COLO829 (cell line): Measurements from ENCODE around the gene PHLDA1.
"Not testable (repeated sequence)": the region's sequence is repeated elsewhere in the genome, so short reads cannot be mapped to it uniquely, and the experiment has no call there.

Source experiments
- DNase-seq: peaks from one replicate; pipeline ENCODE4 v3.0.0; 2012; ENCODE audit warnings: low spot score

The PHLDA1 gene

DNA sequence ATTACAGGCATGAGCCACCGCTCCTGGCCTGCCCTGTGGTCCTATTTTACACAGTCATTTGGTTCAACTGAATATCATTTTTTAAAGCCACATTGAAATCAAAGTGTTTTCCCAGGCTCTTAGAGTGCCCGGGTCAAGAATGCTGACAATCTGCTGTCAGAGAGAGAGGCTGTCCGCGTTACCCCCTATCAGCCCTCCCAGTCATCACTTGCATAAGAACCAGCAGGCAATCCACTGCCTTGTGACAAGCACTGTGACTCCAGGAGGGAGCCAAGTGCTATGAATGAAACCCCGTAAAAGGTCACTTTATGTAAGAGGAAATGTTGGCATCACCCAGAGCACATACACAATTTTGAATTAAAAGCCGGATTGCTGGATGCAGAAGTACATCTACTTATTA is 13.5 kb downstream of the PHLDA1 start:
- DNase-seq: no peak

DNA sequence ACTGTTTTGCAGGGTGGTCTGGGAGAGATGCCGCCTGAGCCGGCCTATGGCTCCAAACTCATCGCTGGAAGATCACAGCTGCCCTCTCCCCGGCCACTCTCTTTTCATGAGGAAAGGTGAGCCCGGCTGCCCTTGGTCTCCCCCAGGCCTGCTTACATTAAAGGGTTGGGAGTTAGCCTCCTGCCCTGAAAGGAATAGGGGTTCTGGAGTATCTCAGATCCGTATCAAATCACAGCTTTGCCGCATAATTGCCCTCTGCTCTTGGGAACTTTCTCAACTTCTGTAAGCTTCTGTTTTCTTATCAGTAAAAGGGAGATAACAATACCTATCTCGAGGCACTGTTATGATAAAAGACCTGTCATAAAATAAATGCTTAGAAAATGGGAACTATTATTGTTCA is 17.6 kb downstream of the PHLDA1 start:
- DNase-seq: no peak

DNA sequence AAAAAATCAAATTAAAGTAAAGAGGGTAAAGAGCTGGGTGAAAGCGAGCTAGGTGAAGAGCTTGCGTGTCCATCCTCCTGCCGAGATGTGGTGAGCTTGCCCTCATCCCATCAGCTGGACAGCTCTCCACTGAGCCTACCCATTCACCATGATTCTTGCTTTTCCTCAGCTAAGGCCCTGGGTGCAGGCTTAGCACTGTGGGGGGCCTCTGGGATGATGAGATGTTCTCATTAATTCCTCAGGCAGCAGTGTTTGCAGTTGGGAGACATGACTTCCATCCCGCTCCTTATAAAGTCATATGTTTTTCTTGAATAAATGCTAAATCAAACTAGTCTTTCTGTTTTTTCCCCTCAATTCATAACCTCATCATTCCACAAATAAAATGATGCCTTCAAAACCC is 18.0 kb downstream of the PHLDA1 start:
- DNase-seq: no peak

DNA sequence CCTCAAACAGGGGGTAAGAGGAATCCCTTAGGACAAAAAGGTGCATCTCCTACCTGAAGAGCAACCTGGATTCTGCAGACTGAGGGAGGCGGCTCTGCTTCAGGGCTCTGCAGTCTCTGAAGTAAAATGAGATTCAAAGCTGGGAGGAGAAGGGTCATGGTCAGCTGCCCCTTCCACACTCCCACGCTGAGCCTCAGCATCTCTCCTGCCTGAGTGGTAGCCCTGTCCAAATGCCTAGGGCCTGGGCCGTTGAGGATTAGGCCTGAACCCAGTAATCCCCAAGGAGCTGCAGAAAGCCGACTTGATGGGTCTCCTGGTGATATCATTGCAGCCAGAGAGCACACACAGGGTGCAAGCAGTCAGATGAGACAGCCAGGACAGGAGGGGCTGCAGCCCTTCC is 18.9 kb downstream of the PHLDA1 start:
- DNase-seq: no peak

DNA sequence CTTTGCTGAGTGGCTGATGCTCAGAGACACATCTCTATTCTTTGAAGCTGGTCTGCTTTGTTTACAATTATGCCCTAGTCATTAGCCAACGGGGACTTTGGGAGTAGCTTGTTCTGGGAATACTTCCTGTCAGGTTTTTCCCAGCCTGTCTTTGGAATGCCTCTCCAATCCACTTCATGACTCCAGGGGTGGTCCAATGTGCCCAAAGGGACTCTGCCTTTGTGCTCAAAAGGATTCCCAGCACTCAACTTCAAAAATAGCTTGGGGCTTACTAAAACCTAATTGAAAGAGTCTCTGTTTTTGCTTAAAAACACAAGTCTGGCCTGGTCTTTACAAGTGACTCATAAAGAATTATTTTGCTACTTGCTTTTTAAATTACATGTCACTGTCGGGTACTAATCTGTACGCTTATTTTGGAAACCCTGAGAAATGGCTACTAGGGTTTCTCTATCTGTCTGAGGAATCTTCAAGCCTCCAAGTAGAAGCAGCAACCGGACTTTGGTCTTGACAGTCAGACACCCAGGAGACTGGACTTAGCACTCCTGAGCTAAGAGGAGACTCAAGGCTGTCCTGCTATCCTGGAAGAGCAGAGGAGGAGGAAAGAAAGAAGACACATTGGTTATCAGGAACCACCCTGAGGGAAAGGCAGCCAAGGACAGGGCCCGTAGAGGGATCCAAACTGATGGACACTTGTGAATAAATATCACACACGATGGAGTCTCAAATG is 20.7 kb downstream of the PHLDA1 start:
- no peak for DNase-seq

DNA sequence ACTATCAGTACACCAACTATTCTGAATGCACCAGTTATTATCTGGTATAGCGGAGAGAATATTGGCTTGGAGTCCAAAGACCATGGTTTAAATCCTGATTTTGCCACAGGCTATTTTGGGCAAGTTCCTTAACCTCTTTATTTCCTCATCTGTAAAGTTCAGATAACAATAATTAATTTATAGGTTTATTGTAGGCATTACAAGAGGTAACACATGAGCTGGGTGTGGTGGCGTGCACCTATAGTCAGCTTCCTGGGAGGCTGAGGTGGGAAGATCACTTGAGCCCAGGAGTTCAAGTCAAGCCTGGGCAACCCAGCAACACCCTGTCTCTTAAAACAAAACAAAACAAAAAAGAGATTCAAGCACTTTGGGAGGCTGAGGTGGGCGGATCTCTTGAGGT is 23.1 kb downstream of the PHLDA1 start:
- no peak for DNase-seq

DNA sequence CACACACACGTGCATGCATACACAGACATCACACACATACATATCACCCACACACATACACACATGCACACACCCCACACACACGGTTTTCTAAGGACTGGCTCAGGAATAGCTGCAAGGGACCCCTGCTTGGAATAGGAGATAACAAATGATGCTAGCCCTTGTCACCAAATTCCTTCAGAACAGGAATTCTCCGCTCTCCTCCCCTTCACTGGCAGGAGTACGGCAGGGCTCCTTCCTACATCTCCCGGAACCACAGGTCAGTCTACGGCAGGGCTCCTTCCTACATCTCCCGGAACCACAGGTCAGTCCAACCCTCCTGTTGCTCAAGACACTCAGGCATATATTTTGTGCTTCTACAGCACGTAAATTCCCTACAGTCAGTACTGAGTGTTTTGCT is 23.9 kb downstream of the PHLDA1 start:
- DNase-seq: no peak

DNA sequence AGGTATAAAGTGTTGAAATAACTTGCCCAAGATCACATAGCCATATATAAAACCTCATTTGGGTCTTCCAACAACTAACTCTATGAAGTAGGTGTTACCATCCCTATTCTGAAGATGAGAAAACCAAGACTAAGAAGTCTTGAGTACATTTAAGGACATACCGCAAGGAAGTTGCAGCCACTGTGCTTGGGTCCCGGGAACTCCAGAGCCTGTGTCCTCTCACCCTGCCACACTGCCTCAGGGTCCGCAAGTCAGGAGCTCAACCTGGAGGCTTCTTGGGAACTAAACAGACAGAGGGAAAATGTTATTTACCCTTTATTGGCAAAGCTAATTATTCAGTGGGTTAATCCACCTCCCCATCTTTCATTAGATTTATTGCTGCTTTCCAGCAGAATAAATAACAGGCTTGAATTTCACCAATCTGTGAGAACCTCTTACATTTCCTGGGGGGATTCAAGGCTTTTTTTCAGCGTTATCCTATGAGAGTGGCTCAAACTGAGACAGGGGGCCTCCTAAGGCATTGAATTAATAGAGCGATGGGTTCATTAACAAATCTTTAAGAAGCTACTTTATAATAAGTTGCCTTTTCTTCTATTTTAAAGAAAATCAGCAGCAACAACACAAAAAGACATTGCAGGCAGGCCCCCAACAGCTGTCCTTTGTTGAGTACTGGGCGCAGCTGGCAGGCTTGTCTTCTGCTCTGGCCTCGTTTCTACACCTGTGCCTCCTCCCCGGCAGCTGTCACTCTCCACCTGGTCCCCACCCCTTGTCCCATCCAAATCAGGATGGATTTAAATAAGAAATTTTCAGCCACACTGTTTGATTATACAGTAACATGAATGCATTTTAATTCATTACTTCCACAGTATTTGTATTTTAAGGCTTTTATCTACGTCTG is 25.3 kb downstream of the PHLDA1 start:
- DNase-seq: no peak

DNA sequence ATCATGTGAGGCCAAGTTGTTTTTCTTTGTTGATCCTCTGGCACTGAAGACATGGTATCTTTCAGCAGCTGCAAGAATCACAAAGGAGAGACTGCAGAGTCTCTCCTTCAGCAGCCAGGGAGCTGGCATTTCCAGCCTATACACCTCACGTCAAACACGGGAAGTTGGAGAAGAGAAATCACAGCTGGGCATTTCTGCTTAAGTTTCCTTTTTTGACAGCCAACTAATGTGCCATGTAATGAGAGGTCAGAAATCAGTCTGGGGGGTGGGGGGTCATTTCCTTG is 28.3 kb downstream of the PHLDA1 start:
- DNase-seq: no peak

DNA sequence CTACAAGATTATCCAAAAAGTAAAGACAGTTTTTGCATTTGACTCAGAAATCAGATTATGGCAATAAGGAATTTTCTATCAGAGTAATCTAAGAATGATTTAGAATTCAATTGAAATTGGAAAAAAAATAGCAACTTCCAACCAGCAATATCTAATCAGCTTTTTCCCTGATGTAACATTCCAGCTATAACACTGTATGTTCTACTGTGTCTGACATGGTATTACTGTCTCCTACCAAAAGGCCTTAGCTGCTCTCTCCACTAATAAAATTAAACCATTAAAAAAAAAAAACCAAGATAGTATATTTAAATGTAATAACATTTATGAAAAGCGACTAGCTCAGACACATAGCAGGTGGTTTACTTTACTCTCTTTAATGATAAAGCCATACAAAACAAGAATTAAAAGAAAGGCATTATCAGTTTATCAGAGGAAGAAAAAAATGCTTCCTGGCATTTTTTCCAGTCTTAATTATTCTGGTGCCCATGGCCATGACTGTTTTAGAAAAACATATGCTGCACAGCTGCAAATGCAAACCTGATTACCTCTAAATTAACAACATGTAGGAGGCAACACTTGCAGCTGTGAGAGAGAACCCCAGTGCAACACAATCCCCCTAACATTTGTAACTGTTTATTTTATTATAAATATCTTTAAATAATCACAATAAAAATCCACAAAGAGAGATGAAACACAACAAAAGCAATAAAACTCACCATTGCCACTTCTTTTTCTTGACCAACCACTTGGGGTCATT is 28.8 kb downstream of the PHLDA1 start:
- no peak for DNase-seq

DNA sequence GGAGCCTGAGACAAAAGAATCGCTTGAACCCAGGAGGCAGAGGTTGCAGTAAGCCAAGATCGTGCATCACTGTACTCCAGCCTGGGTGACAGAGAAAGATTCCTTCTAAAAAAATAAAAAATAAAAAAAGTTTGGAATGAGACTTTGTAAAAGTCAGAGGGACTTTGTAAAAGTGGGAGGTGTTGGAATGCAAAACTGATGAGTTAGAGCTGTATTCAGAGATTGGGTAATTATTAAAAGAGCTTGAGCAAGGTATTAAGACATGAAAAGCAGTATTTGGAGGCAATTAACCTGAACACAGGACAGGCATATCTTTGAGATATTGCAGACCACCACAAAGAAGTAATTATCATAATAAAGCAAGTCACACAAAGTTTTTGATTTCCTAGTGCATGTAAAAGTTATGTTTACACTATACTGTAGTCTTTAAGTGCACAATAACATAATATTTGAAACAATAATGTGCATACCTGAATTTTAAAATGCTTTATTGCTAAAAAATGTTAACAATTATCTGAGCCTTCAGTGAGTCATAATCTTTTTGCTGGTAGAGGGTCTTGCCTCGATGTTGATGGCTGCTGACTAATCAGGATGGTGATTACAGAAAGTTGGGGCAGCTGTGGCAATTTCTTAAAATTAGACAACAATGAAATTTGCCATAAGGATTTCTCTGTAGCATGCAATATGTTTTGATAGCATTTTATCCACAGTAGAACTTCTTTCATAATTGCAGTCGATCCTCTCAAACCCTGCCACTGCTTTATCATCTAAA is 33.1 kb downstream of the PHLDA1 start:
- DNase-seq: no peak

DNA sequence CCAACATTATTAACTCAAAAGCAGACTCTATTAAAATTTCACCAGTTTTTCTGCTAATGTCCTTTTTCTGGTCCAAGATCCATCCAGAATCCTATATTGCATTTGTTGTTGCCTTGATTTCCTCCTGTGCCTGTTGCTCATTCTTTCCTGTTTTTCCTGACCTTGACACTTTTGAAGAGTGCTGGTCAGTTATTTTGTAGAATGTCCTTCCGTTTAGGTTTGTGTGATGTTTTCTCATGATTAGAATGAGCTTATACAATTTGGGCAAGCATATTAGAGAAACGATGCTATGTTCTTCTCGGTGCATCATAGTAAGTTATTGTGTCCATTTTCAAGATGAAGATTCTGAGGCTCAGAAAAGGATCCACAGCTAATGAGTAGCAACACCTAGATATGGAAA is 33.9 kb downstream of the PHLDA1 start:
- no peak for DNase-seq

DNA sequence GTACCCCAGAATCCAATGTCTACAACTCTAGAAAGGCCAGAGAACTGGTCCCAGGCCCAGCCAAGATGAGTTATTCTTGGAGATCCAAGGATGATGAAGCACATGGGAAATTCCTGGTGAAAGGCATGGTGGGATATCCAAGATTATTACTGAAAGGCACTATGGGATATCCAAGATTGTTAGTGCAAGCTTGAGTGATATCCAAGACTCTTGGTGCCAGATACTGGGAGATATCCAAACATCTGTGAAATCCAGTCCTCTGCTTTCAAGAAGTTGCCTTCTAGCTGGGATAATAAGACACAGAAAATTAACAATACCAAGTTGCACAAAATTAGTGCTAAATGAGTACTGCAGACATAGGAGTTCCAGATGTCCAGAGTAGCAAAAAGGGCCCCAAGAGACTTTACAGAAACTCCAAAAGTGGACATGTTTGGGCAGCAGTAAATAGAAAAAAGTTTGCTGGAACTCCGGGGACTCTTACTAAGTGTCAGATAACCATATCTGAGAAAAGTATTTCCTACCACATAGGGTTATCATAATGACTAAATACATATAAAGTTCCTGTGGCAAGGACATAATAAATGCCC is 34.6 kb downstream of the PHLDA1 start:
- no peak for DNase-seq

DNA sequence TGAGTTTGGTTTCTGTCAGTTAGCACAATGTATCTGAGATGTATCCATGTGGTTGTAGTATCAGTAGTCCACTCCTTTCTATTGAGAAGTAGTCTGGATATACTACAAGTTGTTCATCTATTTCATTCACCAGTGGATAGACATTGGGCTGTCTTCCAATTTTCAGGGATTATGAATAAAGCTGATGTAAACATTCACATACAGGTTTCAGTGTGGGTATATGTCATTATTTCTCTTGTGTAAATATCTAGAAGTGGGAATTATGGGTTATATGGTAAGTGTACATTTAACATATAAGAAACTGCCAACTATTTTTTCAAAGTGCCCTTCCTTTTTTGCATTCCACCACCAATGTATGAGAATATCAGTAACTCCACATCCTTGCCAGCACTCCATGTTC is 35.9 kb downstream of the PHLDA1 start:
- DNase-seq: no peak

DNA sequence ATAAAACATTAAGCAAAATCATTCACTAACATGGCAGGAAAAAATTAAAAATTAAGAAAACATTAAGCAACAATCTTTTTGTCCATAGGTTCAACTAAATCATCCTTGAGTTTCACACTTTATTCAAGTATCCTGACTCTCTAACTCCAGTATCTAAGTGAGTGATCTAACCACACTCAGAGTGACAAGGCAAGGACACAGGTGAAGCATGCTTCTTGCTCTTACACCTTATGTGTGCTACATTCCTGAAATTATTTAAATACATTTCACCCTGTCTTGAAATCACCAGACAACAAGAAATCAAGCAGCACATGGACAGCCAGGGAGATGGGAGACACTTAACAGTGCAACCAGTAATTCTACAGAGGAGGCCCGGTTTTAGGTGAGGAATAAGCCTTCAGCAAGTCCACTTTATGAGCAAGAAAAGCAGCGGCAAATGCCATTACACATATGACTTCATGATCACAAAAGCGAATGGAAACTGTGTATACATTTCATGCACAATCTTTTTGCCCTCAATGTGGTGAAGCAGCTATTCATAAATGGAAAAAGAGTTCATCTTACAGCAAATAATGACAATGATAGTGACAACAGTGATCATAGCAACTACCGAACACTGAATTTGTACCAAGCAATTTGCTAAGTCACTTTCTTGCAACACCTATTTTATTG is 37.4 kb downstream of the PHLDA1 start:
- no peak for DNase-seq

DNA sequence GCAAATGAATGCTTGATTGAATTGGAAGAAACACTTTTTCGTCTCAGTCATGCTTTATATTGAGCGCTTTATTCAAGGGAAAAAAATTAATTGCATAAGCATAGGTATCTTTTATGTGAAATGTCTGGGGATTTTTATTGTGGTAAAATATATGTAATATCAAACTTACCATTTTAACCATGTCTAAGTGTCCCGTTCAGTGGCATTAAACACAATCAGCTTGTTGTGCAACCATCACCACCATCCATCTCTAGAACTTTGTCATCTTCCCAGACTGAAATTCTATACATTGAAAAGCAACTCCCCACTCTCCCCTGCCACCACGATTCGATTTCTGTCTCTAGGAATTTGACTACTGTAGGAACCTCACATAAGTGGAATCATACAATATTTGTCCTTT is 39.8 kb downstream of the PHLDA1 start:
- DNase-seq: no peak

DNA sequence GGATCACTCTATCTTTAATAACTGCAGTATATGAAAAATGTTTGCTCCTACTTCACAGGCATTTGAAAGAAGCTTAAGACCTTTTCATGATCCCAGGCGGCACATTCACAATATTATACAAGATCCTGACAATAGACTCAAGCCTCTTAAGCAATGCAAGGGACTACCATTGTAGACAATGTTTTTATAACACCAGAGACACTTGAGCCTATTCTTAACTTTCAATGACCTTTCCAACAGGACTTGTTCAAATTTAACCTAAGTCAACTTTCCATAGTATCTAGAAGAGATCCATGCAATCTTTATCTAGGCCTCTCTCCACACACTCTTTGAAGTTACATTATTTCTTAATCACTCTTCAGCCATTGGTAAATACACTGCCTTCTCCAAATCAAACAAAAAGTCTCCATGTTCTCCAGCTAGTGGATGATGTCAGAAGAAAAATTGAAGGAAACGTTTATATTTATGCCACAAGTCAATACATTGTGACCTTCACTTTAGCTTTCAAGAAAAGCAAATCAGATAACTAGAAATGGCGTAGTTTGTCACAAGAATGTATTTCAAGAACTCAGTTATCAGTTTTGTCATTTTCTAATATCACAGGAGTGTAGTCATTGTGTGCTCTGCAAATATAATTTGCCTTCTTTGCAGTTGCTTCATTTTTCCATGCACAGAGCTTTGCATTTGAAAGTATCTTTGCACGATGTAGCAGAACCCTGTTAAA is 41.2 kb downstream of the PHLDA1 start:
- DNase-seq: no peak

DNA sequence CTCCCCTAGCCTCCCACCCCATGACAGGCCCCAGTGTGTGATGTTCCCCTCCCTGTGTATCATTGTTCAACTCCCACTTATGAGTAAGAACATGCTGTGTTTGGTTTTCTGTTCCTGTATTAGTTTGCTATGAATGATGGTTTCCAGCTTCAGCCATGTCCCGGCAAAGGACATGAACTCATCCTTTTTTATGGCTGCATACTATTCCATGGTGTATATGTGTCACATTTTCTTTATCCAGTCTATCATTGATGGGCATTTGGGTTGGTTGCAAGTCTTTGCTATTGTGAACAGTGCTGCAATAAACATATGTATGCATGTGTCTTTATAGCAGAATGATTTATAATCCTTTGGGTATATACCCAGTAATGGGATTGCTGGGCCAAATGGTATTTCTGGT is 43.9 kb downstream of the PHLDA1 start:
- not testable (repeated sequence) for DNase-seq

DNA sequence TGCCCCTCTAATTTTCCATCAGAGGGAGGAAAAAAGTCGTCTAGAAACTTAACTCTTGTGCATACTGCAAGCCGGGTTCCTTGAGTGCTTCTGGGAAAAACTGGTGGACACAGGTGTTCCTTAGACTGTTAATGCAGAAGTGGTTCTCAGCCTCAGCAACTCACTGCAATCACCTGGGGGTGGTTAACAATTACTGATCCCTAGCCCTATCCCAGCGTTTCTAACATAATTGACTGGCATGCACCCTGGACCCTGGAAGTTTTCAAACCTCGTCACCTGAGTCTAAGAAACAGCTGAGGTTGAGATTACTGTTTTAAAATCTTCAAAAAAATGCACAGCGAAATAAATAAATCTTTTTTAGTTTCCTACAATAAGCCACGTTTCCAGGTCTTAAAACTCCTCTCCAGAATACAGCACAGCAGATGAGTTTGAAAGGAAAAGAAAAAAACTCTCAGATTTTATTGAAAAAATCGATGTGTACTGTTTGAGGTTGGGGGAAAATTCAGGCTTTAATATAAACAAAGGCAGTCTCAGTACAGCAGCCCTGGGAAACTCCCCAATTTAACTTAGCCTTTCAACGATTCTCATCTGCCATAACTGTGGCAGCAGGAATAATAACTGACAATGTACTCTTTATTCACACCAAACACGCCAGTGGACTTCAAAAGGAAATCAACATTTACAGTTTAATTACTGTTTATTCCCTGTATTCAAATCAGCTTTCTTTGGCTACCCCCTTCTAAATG is 45.4 kb downstream of the PHLDA1 start:
- DNase-seq: peak; percentile 79

DNA sequence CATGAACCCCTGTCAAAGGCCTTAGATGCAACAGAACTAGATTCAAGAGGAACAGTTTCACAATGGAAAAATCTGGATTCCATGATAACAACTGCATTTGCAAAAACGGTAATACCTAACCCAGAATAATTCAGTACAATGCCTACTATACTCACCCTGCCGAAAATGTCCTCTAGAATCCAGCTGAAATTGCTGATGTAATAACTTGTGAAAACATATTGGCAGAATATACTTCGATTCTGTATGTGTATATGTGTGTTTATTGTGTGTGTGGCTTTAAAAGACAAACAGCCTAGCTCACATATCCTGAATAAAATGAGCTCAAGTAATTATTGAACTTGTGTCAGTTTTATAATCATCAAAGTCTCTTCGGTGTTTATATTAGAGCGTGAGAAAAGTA is 46.0 kb downstream of the PHLDA1 start:
- no peak for DNase-seq
